Measurements from ENCODE around the gene TCF25.

DNA sequence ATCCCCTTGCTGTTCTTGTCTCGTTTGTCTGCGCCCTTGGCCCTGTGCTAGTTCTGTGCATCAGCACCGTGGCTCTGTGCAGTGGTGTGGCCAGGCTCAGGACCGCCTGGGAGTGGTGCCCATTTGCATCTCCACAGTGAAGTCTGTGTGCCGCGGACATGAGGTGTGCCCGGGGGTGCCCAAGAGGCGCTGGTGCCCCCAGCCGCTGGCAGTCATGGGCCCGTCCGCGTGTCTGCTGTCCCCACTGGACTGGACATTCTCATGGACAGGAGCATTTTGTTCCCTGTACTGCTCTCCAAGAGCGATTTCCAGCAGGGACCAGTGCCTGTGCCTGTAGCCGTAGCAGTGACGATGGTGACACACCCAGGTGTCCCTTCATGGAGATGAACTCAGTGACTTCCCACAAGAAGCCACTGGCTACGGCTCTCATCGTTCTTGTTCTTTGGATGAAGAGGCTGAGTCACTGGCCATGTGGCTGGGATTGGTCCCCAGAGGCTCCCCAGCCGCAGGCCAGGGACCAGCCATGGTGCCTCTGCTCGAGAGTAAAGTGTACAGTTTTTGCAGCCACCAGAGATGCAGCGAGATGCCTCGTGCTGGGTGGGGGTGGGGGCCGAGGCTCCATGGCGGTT lies 32.2 kb downstream of the TCF25 start:
- TF ChIP-seq CTCF (IDR thresholded peaks at IDR 0.05; ENCODE audit: poor library complexity), result no peak
- no peak for TF ChIP-seq EZH2 (IDR thresholded peaks at IDR 0.05; ENCODE audit: borderline replicate concordance)

Measured in hepatocyte (in vitro differentiated cells).